Dermis microvascular lymphatic vessel endothelial cell (primary cell): ENCODE measurements around the gene ARCN1. TPM values are rescaled to one million over a fixed set of nuclear protein-coding genes. Genes with fewer than 3 reads are reported as not detected.

Source experiments
- DNase-seq, 2 donors: peaks; one replicate each; pipeline versions ENCODE4 v3.0.0 to v3.0.0-alpha.2; 2010; ENCODE audit warnings: low read depth in 2 of 2
- total RNA-seq: library from RNA; depleted of rRNA; stranded (reverse); fragments of >200 nt; gene quantifications from 2 replicates; pipeline ENCODE4 v1.2.1, GENCODE V29; 2014

The ARCN1 gene
- total RNA-seq, 1 donor from 2014 or later, result 70.7 TPM

GRCh38 chr11:118620529-118621070 is 48.4 kb downstream of the ARCN1 start:
- no peak for DNase-seq

GRCh38 chr11:118621071-118621783 is 49.0 kb downstream of the ARCN1 start:
- peak; percentile 69 to 90 for DNase-seq

GRCh38 chr11:118621784-118622375 is 49.7 kb downstream of the ARCN1 start:
- no peak for DNase-seq

GRCh38 chr11:118622376-118623268 is 50.4 kb downstream of the ARCN1 start:
- peak in 1 of 2 donors; percentile 63 for DNase-seq

- DNase-seq, result peak in 1 of 2 donors; percentile 42
Measured at GRCh38 chr11:118623269-118623655, 51.1 kb downstream of the ARCN1 start.

GRCh38 chr11:118625036-118625690 is 53.0 kb downstream of the ARCN1 start:
- DNase-seq, result no peak

GRCh38 chr11:118625976-118626375 is 53.8 kb downstream of the ARCN1 start:
- no peak for DNase-seq

GRCh38 chr11:118627566-118627965 is 55.4 kb downstream of the ARCN1 start:
- no peak for DNase-seq

- no peak for DNase-seq
Measured at GRCh38 chr11:118628031-118628430, 55.8 kb downstream of the ARCN1 start.

- DNase-seq, result no peak
Measured at GRCh38 chr11:118628432-118628831, 56.2 kb downstream of the ARCN1 start.

- no peak for DNase-seq
Measured at GRCh38 chr11:118628861-118629549, 56.8 kb downstream of the ARCN1 start.

GRCh38 chr11:118629761-118630661 is 57.8 kb downstream of the ARCN1 start:
- no peak for DNase-seq

GRCh38 chr11:118631142-118631909 is 59.1 kb downstream of the ARCN1 start:
- DNase-seq, result no peak

- no peak for DNase-seq
Measured at GRCh38 chr11:118632577-118633318, 60.5 kb downstream of the ARCN1 start.

- DNase-seq, result no peak
Measured at GRCh38 chr11:118633319-118633690, 61.1 kb downstream of the ARCN1 start.

- no peak for DNase-seq
Measured at GRCh38 chr11:118633979-118634378, 61.8 kb downstream of the ARCN1 start.

- no peak for DNase-seq
Measured at GRCh38 chr11:118634431-118635236, 62.4 kb downstream of the ARCN1 start.

GRCh38 chr11:118635237-118635591 is 63.0 kb downstream of the ARCN1 start:
- no peak for DNase-seq
